Measurements from ENCODE around the gene GREB1L. TPM values are rescaled to one million over a fixed set of nuclear protein-coding genes. Genes with fewer than 3 reads are reported as not detected.

GREB1L gene
- polyA plus RNA-seq, 1 donor from 2014 or later: 23.3 TPM

GRCh38 chr18:21452796-21453510 is 210.9 kb downstream of the GREB1L start:
- Histone ChIP-seq H3K9me2 (ENCODE audit: insufficient read depth, low read length) (no peaks in the 10 kb centered on the region), H3K36me3 (ENCODE audit: insufficient read depth, low read length) (no peaks in the 10 kb centered on the region), H4K20me1 (ENCODE audit: insufficient read depth) (no peaks in the 10 kb centered on the region), H3K4me3 (ENCODE audit: low read length) (no peak overlapping the region), H3F3A (ENCODE audit: insufficient read depth, low read length, poor library complexity, severe bottlenecking) (no peaks in the 10 kb centered on the region), H3K9me3 (ENCODE audit: low read length) (no peaks in the 10 kb centered on the region), H3K79me2 (replicated peaks; ENCODE audit: insufficient read depth, low read length) (no peaks in the 10 kb centered on the region), H3K27ac (ENCODE audit: low read length) (no peak overlapping the region), H3K9ac (ENCODE audit: low read length) (no peak overlapping the region), H2AFZ (ENCODE audit: low read depth, low read length) (no peak overlapping the region), H3K27me3 (ENCODE audit: insufficient read depth, low read depth, low read length) (no peaks in the 10 kb centered on the region), H3K4me2 (ENCODE audit: low read length) (no peak overlapping the region)
- TF ChIP-seq CTCF (IDR thresholded peaks at IDR 0.05; ENCODE audit: poor library complexity, severe bottlenecking) (no peak), POLR2AphosphoS5 (IDR thresholded peaks at IDR 0.05) (no peak), SMC3 (conservative IDR thresholded peaks at IDR 0.05; ENCODE audit: poor library complexity) (no peak), EP300 (conservative IDR thresholded peaks at IDR 0.05; ENCODE audit: poor library complexity, severe bottlenecking) (no peak), RAD21 (conservative IDR thresholded peaks at IDR 0.05) (no peak), REST (IDR thresholded peaks at IDR 0.05; ENCODE audit: borderline replicate concordance) (no peak), TAF1 (IDR thresholded peaks at IDR 0.05; ENCODE audit: low read depth) (no peak), EZH2 (IDR thresholded peaks at IDR 0.05; ENCODE audit: borderline replicate concordance, insufficient read depth, low read length, poor library complexity, severe bottlenecking) (no peak)

- Histone ChIP-seq H3K79me2 (replicated peaks; ENCODE audit: insufficient read depth, low read length) (no peaks in the 10 kb centered on the region), H3K9me3 (ENCODE audit: low read length) (no peaks in the 10 kb centered on the region), H3K4me2 (ENCODE audit: low read length) (no peak overlapping the region), H2AFZ (ENCODE audit: low read depth, low read length) (no peak overlapping the region), H3K9ac (ENCODE audit: low read length) (no peak overlapping the region), H4K20me1 (ENCODE audit: insufficient read depth) (no peaks in the 10 kb centered on the region), H3K27me3 (ENCODE audit: insufficient read depth, low read depth, low read length) (no peaks in the 10 kb centered on the region), H3K9me2 (ENCODE audit: insufficient read depth, low read length) (no peaks in the 10 kb centered on the region), H3K36me3 (ENCODE audit: insufficient read depth, low read length) (no peaks in the 10 kb centered on the region), H3K27ac (ENCODE audit: low read length) (no peak overlapping the region), H3K4me3 (ENCODE audit: low read length) (no peak overlapping the region), H3F3A (ENCODE audit: insufficient read depth, low read length, poor library complexity, severe bottlenecking) (no peaks in the 10 kb centered on the region)
- TF ChIP-seq TAF1 (IDR thresholded peaks at IDR 0.05; ENCODE audit: low read depth): no peak
- TF ChIP-seq EZH2 (IDR thresholded peaks at IDR 0.05; ENCODE audit: borderline replicate concordance, insufficient read depth, low read length, poor library complexity, severe bottlenecking): no peak
- TF ChIP-seq RAD21 (conservative IDR thresholded peaks at IDR 0.05): no peak
- TF ChIP-seq POLR2AphosphoS5 (IDR thresholded peaks at IDR 0.05): no peak
- TF ChIP-seq REST (IDR thresholded peaks at IDR 0.05; ENCODE audit: borderline replicate concordance): no peak
- no peak for TF ChIP-seq CTCF (IDR thresholded peaks at IDR 0.05; ENCODE audit: poor library complexity, severe bottlenecking)
- TF ChIP-seq SMC3 (conservative IDR thresholded peaks at IDR 0.05; ENCODE audit: poor library complexity): no peak
- no peak for TF ChIP-seq EP300 (conservative IDR thresholded peaks at IDR 0.05; ENCODE audit: poor library complexity, severe bottlenecking)
- TF ChIP-seq MXI1 (conservative IDR thresholded peaks at IDR 0.05; ENCODE audit: poor library complexity, severe bottlenecking): no peak
These were observed 211.5 kb downstream of the GREB1L start for GRCh38 chr18:21453511-21453901.
